NB4 (cell line): ENCODE data around the gene ISOC1.

ENCODE experiments used
- CTCF ChIP-seq: IDR thresholded peaks from one replicate; pipeline ENCODE4 v1.5.1; 2012; ENCODE audit warnings: low read depth, low read length
- POLR2A ChIP-seq: IDR thresholded peaks from 2 replicates; pipeline ENCODE4 v1.6.1; 2011; ENCODE audit warnings: mild to moderate bottlenecking; ENCODE audit not compliant: insufficient read length; ENCODE audit errors: extremely low read depth

DNA sequence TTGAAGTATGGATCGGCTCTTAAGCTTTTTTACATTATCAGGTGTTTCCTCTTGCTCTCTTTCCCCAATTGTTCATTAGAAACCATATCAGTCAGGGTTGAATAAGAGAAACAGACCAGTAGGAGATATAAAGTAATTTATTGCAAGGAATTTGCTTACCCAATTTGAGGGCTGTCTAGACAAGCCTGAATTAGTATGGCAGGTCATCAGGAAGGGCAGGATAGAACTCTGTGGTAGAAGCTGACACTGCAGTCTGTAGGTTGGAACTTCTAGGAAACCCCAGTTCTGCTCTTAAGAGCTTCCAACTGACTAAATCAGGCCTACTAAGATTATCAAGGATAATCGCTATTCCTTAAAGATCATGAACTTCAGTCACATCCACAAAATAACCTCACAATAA lies 24.3 kb downstream of the ISOC1 start:
- no peak for TF ChIP-seq CTCF
- TF ChIP-seq POLR2A: no peak
